Caco-2 (cell line): Measurements from ENCODE around the gene CD38. TPM values are rescaled to one million over a fixed set of nuclear protein-coding genes. Genes with fewer than 3 reads are reported as not detected.

Experiments
- BruUV-seq: library from RNA; stranded (reverse); fragments of 400-500 nt; replicated peaks from 2 replicates; lab custom pipeline; 2021; lab: Mats Ljungman, UMichigan
- CTCF ChIA-PET: fragments of 300-600 bp; sonication (Branson Sonifier 250); formaldehyde crosslinking; loops from one replicate; lab custom pipeline; 2022; ENCODE audit warnings: antibody characterized with exemption; lab: Charles Lee
- POLR2A ChIA-PET: fragments of 300-600 bp; sonication (Branson Sonifier 250); formaldehyde crosslinking; loops from one replicate; lab custom pipeline; 2022; ENCODE audit warnings: antibody characterized with exemption; lab: Charles Lee
- DNase-seq, 2 experiments: peaks; one replicate each; pipeline versions ENCODE4 v3.0.0 to v3.0.0-alpha.2; 2020 to 2022
- H3K27me3 ChIP-seq: replicated peaks from 2 replicates; pipeline ENCODE4 v1.6.0; 2011; ENCODE audit warnings: low read length; ENCODE audit not compliant: control insufficient read depth, insufficient read depth
- H3K36me3 ChIP-seq: 2 replicates; pipeline ENCODE4 v1.5.1; 2011; ENCODE audit warnings: low read length; ENCODE audit not compliant: control insufficient read depth, insufficient read depth
- H3K4me1 ChIP-seq: fragments of 250-450 bp; sonication (Bioruptor Pico); 2 replicates; pipeline ENCODE4 v1.5.1; 2020; ENCODE audit warnings: mild to moderate bottlenecking
- H3K4me3 ChIP-seq: 2 replicates; pipeline ENCODE4 v1.5.1; 2011; ENCODE audit warnings: low read depth, mild to moderate bottlenecking, control low read depth, low read length
- H3K9me3 ChIP-seq: fragments of 250-450 bp; sonication (Bioruptor Pico); 2 replicates; pipeline ENCODE4 v1.5.1; 2020; ENCODE audit warnings: mild to moderate bottlenecking, moderate library complexity
- H3K27ac Mint-ChIP-seq: one replicate; pipeline ENCODE4 v1.8.0; 2022; ENCODE audit warnings: mixed read lengths; ENCODE audit not compliant: unreplicated experiment
- H3K27me3 Mint-ChIP-seq: one replicate; pipeline ENCODE4 v1.8.0; 2022; ENCODE audit warnings: mixed read lengths; ENCODE audit not compliant: insufficient read depth, unreplicated experiment
- H3K36me3 Mint-ChIP-seq: one replicate; pipeline ENCODE4 v1.8.0; 2022; ENCODE audit warnings: mild to moderate bottlenecking, mixed read lengths; ENCODE audit not compliant: insufficient read depth, unreplicated experiment
- H3K4me1 Mint-ChIP-seq: one replicate; pipeline ENCODE4 v1.8.0; 2022; ENCODE audit warnings: low read depth, mixed read lengths; ENCODE audit not compliant: unreplicated experiment
- H3K4me3 Mint-ChIP-seq: one replicate; pipeline ENCODE4 v1.8.0; 2022; ENCODE audit warnings: mild to moderate bottlenecking, moderate library complexity, mixed read lengths; ENCODE audit not compliant: unreplicated experiment
- H3K9me3 Mint-ChIP-seq: one replicate; pipeline ENCODE4 v1.8.0; 2022; ENCODE audit warnings: mixed read lengths; ENCODE audit not compliant: unreplicated experiment
- intact Hi-C: fragments of 100-400 bp; cut with micrococcal nuclease; formaldehyde crosslinking; loops from one replicate; pipeline ENCODE4 v1.10.0; 2022; ENCODE audit not compliant: unreplicated experiment
- total RNA-seq: library from RNA; stranded (reverse); gene quantifications from 2 replicates; pipeline ENCODE4 v1.2.3, GENCODE V29; 2022
- TF ChIP-seq, protein P1 (sequence below), 2 experiments: fragments of 200-600 bp in 1 of 2; IDR thresholded peaks; 1 replicate in 1 of 2; 2 replicates in 1 of 2; pipeline versions ENCODE4 v1.5.1 to v1.8.0; 2011 to 2022; ENCODE audit warnings: antibody characterized with exemption in 1 of 2, control low read depth in 1 of 2, inconsistent platforms in 1 of 2, low read depth in 1 of 2, low read length in 1 of 2, mild to moderate bottlenecking in 1 of 2, moderate library complexity in 1 of 2; ENCODE audit not compliant: insufficient read depth in 1 of 2, severe bottlenecking in 1 of 2, unreplicated experiment in 1 of 2

Gene CD38
- total RNA-seq, 1 experiment from 2014 or later = not detected

GRCh38 chr4:15765391-15765790, 12.7 kb upstream of the CD38 start:
- intact Hi-C loops = no loop called here
- peaks cover 6% of the 10 kb centered on the region for H3K27me3 Mint-ChIP-seq
- H3K27me3 ChIP-seq = no peaks in the 10 kb centered on the region

GRCh38 chr4:15765910-15766697, 12.0 kb upstream of the CD38 start:
- no peaks in the 10 kb centered on the region for H3K4me1 Mint-ChIP-seq
- H3K36me3 Mint-ChIP-seq = no peaks in the 10 kb centered on the region
- H3K27me3 ChIP-seq = no peaks in the 10 kb centered on the region
- H3K27ac Mint-ChIP-seq = no peak overlapping the region
- no TSS peak for BruUV-seq
- intact Hi-C loops = no loop called here
- H3K4me1 ChIP-seq = no peaks in the 10 kb centered on the region
- POLR2A ChIA-PET = no interaction called here
- H3K36me3 ChIP-seq = no peaks in the 10 kb centered on the region
- CTCF ChIA-PET = interaction anchor here (0.7 kb wide), 1 partner anchor 221 kb away, joined by 4 read pairs; no protein-coding TSS in a partner anchor
- no peak overlapping the region for H3K4me3 Mint-ChIP-seq
- H3K9me3 ChIP-seq = 0 out of 2 replicates have a peak, but pooled peaks cover 4% of the 10 kb centered on the region
- DNase-seq = no peak
- H3K27me3 Mint-ChIP-seq = peaks cover 6% of the 10 kb centered on the region
- no peak overlapping the region for H3K4me3 ChIP-seq
- TF ChIP-seq, protein P1, sequence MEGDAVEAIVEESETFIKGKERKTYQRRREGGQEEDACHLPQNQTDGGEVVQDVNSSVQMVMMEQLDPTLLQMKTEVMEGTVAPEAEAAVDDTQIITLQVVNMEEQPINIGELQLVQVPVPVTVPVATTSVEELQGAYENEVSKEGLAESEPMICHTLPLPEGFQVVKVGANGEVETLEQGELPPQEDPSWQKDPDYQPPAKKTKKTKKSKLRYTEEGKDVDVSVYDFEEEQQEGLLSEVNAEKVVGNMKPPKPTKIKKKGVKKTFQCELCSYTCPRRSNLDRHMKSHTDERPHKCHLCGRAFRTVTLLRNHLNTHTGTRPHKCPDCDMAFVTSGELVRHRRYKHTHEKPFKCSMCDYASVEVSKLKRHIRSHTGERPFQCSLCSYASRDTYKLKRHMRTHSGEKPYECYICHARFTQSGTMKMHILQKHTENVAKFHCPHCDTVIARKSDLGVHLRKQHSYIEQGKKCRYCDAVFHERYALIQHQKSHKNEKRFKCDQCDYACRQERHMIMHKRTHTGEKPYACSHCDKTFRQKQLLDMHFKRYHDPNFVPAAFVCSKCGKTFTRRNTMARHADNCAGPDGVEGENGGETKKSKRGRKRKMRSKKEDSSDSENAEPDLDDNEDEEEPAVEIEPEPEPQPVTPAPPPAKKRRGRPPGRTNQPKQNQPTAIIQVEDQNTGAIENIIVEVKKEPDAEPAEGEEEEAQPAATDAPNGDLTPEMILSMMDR (IDR thresholded peaks at IDR 0.05; ENCODE audit: insufficient read depth in 1 of 2, low read depth in 1 of 2, low read length in 1 of 2, severe bottlenecking in 1 of 2, unreplicated experiment in 1 of 2) = no peak
- no peaks in the 10 kb centered on the region for H3K9me3 Mint-ChIP-seq

More at GRCh38 chr4:15765391-15765790, 12.7 kb upstream of the CD38 start:
- Mint-ChIP-seq H3K36me3 (no peaks in the 10 kb centered on the region), H3K27ac (no peak overlapping the region), H3K4me3 (no peak overlapping the region), H3K4me1 (no peaks in the 10 kb centered on the region), H3K9me3 (no peaks in the 10 kb centered on the region)
- BruUV-seq = no TSS peak
- ChIA-PET CTCF (no interaction called here), POLR2A (no interaction called here)
- 0 out of 2 replicates have a peak, but pooled peaks cover 4% of the 10 kb centered on the region for H3K9me3 ChIP-seq
- TF ChIP-seq, protein P1 (IDR thresholded peaks at IDR 0.05; ENCODE audit: insufficient read depth in 1 of 2, low read depth in 1 of 2, low read length in 1 of 2, severe bottlenecking in 1 of 2, unreplicated experiment in 1 of 2) = no peak
- DNase-seq = no peak
- no peak overlapping the region for H3K4me3 ChIP-seq
- no peaks in the 10 kb centered on the region for H3K4me1 ChIP-seq
- no peaks in the 10 kb centered on the region for H3K36me3 ChIP-seq

GRCh38 chr4:15766821-15767220, 11.3 kb upstream of the CD38 start:
- H3K36me3 Mint-ChIP-seq = no peaks in the 10 kb centered on the region
- TF ChIP-seq, protein P1 (IDR thresholded peaks at IDR 0.05; ENCODE audit: insufficient read depth in 1 of 2, low read depth in 1 of 2, low read length in 1 of 2, severe bottlenecking in 1 of 2, unreplicated experiment in 1 of 2) = no peak
- no TSS peak for BruUV-seq
- H3K4me1 Mint-ChIP-seq = no peaks in the 10 kb centered on the region
- ChIA-PET CTCF (interaction anchor here (0.7 kb wide), 1 partner anchor 222 kb away, joined by 4 read pairs; no protein-coding TSS in a partner anchor), POLR2A (no interaction called here)
- Histone ChIP-seq H3K36me3 (no peaks in the 10 kb centered on the region), H3K9me3 (0 out of 2 replicates have a peak, but pooled peaks cover 4% of the 10 kb centered on the region), H3K4me3 (no peak overlapping the region), H3K27me3 (no peaks in the 10 kb centered on the region), H3K4me1 (no peaks in the 10 kb centered on the region)
- no peak for DNase-seq
- intact Hi-C loops = no loop called here
- H3K4me3 Mint-ChIP-seq = no peak overlapping the region
- no peaks in the 10 kb centered on the region for H3K9me3 Mint-ChIP-seq
- peaks cover 6% of the 10 kb centered on the region for H3K27me3 Mint-ChIP-seq
- H3K27ac Mint-ChIP-seq = no peak overlapping the region
